ENCODE results near the gene LPIN1. TPM values are rescaled to one million over a fixed set of nuclear protein-coding genes. Genes with fewer than 3 reads are reported as not detected.

Gene LPIN1
- total RNA-seq, 1 experiment from 2014 or later = 13.9 TPM

GRCh38 chr2:11743846-11744553, 2.4 kb upstream of the LPIN1 start (continued):
- TF ChIP-seq, protein P1, sequence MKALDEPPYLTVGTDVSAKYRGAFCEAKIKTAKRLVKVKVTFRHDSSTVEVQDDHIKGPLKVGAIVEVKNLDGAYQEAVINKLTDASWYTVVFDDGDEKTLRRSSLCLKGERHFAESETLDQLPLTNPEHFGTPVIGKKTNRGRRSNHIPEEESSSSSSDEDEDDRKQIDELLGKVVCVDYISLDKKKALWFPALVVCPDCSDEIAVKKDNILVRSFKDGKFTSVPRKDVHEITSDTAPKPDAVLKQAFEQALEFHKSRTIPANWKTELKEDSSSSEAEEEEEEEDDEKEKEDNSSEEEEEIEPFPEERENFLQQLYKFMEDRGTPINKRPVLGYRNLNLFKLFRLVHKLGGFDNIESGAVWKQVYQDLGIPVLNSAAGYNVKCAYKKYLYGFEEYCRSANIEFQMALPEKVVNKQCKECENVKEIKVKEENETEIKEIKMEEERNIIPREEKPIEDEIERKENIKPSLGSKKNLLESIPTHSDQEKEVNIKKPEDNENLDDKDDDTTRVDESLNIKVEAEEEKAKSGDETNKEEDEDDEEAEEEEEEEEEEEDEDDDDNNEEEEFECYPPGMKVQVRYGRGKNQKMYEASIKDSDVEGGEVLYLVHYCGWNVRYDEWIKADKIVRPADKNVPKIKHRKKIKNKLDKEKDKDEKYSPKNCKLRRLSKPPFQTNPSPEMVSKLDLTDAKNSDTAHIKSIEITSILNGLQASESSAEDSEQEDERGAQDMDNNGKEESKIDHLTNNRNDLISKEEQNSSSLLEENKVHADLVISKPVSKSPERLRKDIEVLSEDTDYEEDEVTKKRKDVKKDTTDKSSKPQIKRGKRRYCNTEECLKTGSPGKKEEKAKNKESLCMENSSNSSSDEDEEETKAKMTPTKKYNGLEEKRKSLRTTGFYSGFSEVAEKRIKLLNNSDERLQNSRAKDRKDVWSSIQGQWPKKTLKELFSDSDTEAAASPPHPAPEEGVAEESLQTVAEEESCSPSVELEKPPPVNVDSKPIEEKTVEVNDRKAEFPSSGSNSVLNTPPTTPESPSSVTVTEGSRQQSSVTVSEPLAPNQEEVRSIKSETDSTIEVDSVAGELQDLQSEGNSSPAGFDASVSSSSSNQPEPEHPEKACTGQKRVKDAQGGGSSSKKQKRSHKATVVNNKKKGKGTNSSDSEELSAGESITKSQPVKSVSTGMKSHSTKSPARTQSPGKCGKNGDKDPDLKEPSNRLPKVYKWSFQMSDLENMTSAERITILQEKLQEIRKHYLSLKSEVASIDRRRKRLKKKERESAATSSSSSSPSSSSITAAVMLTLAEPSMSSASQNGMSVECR (CRISPR knock-in tag; IDR thresholded peaks at IDR 0.05; ENCODE audit: borderline replicate concordance) = no peak; the same call in 1 of the 2 replicates
- TF ChIP-seq FOXP1 (CRISPR knock-in tag; IDR thresholded peaks at IDR 0.05; ENCODE audit: borderline replicate concordance) = no peak
- TF ChIP-seq ETV6 (CRISPR knock-in tag; IDR thresholded peaks at IDR 0.05) = 0 out of 2 replicates have a peak, but pooled peaks have one; percentile 25
- TF ChIP-seq MXD4 (CRISPR knock-in tag; IDR thresholded peaks at IDR 0.05; ENCODE audit: borderline replicate concordance) = no peak
- TF ChIP-seq FOXP4 (CRISPR knock-in tag; IDR thresholded peaks at IDR 0.05) = no peak
- TF ChIP-seq ZNF416 (CRISPR knock-in tag; IDR thresholded peaks at IDR 0.05) = no peak

DNA sequence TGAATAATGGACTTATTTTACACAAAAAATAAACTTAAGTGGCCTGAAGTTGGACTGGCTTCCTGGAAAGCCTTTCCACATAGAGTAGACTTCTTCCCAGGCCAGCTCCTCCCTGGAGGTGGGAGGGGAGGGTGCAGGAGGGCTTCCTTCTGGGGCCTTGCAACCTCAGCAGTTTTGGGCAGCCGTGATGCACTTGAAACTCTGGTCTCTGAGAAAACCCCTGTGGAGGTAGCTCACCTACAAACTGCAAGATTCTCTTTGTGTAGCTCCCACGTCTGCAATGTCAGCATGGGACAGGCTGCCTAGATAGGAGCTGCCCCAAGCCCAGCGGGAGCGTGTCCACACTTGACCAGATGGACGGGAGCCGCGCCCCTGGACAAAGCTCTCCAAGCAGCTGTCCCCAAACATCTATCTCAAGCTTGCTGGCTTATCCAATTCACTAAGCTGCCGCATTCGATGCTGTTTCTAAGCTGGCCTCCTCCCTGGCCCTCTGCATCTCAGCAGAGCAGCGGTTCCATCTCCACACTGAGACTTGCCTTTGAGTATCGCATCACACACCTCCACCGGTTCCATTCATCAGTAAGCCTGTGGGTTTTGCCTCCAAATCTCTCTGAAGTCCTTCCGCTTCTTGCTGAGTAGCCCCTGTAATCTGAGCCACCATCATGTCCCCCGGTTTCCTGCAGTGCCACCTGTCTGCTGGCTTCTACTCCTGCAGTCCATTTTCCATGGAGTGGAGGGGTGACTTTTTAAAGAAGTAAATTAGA, 1.6 kb upstream of the LPIN1 start:
- ChIA-PET CTCF (interaction anchor here (0.8 to 4.6 kb wide), 17 partner anchors 8 to 75 kb away, joined by 3 to 64 read pairs (median 5); no protein-coding TSS in a partner anchor), POLR2A (interaction anchor here (0.5 to 0.7 kb wide), 2 partner anchors 40 to 77 kb away, joined by 3 read pairs; no protein-coding TSS in a partner anchor)
- DNase-seq (ENCODE audit: low spot score) = peak; percentile 62
- TF ChIP-seq NFE2L1 (CRISPR knock-in tag; IDR thresholded peaks at IDR 0.05) (peak; percentile 55; the same call in 1 of the 2 replicates), EMX1 (CRISPR knock-in tag; IDR thresholded peaks at IDR 0.05) (no peak), RORB (CRISPR knock-in tag; IDR thresholded peaks at IDR 0.05) (no peak), ZNF671 (CRISPR knock-in tag; IDR thresholded peaks at IDR 0.05) (no peak)
- TF ChIP-seq, protein P2, sequence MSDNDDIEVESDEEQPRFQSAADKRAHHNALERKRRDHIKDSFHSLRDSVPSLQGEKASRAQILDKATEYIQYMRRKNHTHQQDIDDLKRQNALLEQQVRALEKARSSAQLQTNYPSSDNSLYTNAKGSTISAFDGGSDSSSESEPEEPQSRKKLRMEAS (CRISPR knock-in tag; IDR thresholded peaks at IDR 0.05) = peak; percentile 24; the same call in 1 of the 2 replicates
- Mint-ChIP-seq H3K27ac (peak overlapping the region; percentile 90), H3K36me3 (no peaks in the 10 kb centered on the region), H3K4me1 (peaks cover 61% of the 10 kb centered on the region), H3K27me3 (ENCODE audit: low read depth) (peaks cover 13% of the 10 kb centered on the region), H3K9me3 (no peaks in the 10 kb centered on the region; the same call in 1 of the 2 replicates), H3K4me3 (peak overlapping the region; percentile 35; the same call in 1 of the 2 replicates)
- peak; percentile 31 for ATAC-seq

- CTCF ChIA-PET = interaction anchor here (0.6 to 4.6 kb wide), 11 partner anchors 11 to 206 kb away, joined by 3 to 64 read pairs (median 5); no protein-coding TSS in a partner anchor
- Mint-ChIP-seq H3K27ac (no peak overlapping the region), H3K36me3 (no peaks in the 10 kb centered on the region), H3K4me1 (peaks cover 71% of the 10 kb centered on the region), H3K9me3 (no peaks in the 10 kb centered on the region; the same call in 1 of the 2 replicates), H3K4me3 (peak overlapping the region; percentile 57), H3K27me3 (ENCODE audit: low read depth) (peaks cover 13% of the 10 kb centered on the region)
- POLR2A ChIA-PET = no interaction called here
- DNase-seq (ENCODE audit: low spot score) (peak; percentile 26), ATAC-seq (no peak)
- TF ChIP-seq GRHL2 (CRISPR knock-in tag; IDR thresholded peaks at IDR 0.05; ENCODE audit: insufficient replicate concordance, severe bottlenecking) (no peak), FOXP1 (CRISPR knock-in tag; IDR thresholded peaks at IDR 0.05; ENCODE audit: borderline replicate concordance) (0 out of 2 replicates have a peak, but pooled peaks have one; percentile 37), GTF2I (CRISPR knock-in tag; conservative IDR thresholded peaks at IDR 0.05) (peak; percentile 63; the same call in 1 of the 2 replicates)
These were observed 638 bp upstream of the LPIN1 start for GRCh38 chr2:11745613-11746375.
